Measurements from ENCODE around the gene SEPTIN5.

The SEPTIN5 gene

GRCh38 chr22:19732403-19733113 is 18.3 kb downstream of the SEPTIN5 start:
- no peak for DNase-seq (ENCODE audit: low read depth in 2 of 2, low spot score in 1 of 2)

GRCh38 chr22:19733755-19734154 is 19.5 kb downstream of the SEPTIN5 start:
- DNase-seq (ENCODE audit: low read depth in 2 of 2, low spot score in 1 of 2): no peak

GRCh38 chr22:19734163-19734562 is 19.9 kb downstream of the SEPTIN5 start:
- no peak for DNase-seq (ENCODE audit: low read depth in 2 of 2, low spot score in 1 of 2)

- DNase-seq (ENCODE audit: low read depth in 2 of 2, low spot score in 1 of 2): no peak
Measured at GRCh38 chr22:19734837-19735382, 20.6 kb downstream of the SEPTIN5 start.

GRCh38 chr22:19735665-19736510 is 21.6 kb downstream of the SEPTIN5 start:
- no peak for DNase-seq (ENCODE audit: low read depth in 2 of 2, low spot score in 1 of 2)

- DNase-seq (ENCODE audit: low read depth in 2 of 2, low spot score in 1 of 2): no peak
Measured at GRCh38 chr22:19737846-19738663, 23.8 kb downstream of the SEPTIN5 start.

- no peak for DNase-seq (ENCODE audit: low read depth in 2 of 2, low spot score in 1 of 2)
Measured at GRCh38 chr22:19738664-19739447, 24.6 kb downstream of the SEPTIN5 start.

- DNase-seq (ENCODE audit: low read depth in 2 of 2, low spot score in 1 of 2): no peak
Measured at GRCh38 chr22:19739448-19739895, 25.2 kb downstream of the SEPTIN5 start.

GRCh38 chr22:19739911-19740449 is 25.7 kb downstream of the SEPTIN5 start:
- no peak for DNase-seq (ENCODE audit: low read depth in 2 of 2, low spot score in 1 of 2)

- DNase-seq (ENCODE audit: low read depth in 2 of 2, low spot score in 1 of 2): no peak
Measured at GRCh38 chr22:19740586-19740985, 26.3 kb downstream of the SEPTIN5 start.

GRCh38 chr22:19741053-19741452 is 26.8 kb downstream of the SEPTIN5 start:
- DNase-seq (ENCODE audit: low read depth in 2 of 2, low spot score in 1 of 2): no peak

GRCh38 chr22:19742160-19743066 is 28.1 kb downstream of the SEPTIN5 start:
- DNase-seq (ENCODE audit: low read depth in 2 of 2, low spot score in 1 of 2): no peak

GRCh38 chr22:19743081-19743480 is 28.8 kb downstream of the SEPTIN5 start:
- no peak for DNase-seq (ENCODE audit: low read depth in 2 of 2, low spot score in 1 of 2)

GRCh38 chr22:19743651-19744050 is 29.3 kb downstream of the SEPTIN5 start:
- DNase-seq (ENCODE audit: low read depth in 2 of 2, low spot score in 1 of 2): no peak

GRCh38 chr22:19744350-19745006 is 30.2 kb downstream of the SEPTIN5 start:
- no peak for DNase-seq (ENCODE audit: low read depth in 2 of 2, low spot score in 1 of 2)

- no peak for DNase-seq (ENCODE audit: low read depth in 2 of 2, low spot score in 1 of 2)
Measured at GRCh38 chr22:19745155-19746101, 31.1 kb downstream of the SEPTIN5 start.

GRCh38 chr22:19746726-19747125 is 32.4 kb downstream of the SEPTIN5 start:
- DNase-seq (ENCODE audit: low read depth in 2 of 2, low spot score in 1 of 2): no peak

Data from stimulated activated CD8-positive, alpha-beta memory T cell treated with anti-CD3 and anti-CD28 coated beads, Interleukin-4, amount 100 ng/mL, for 4 hours (primary cell).